GM15510 (cell line): ENCODE measurements around the gene MADCAM1.

Source experiments
- POLR2A ChIP-seq: IDR thresholded peaks from 3 replicates; pipeline ENCODE4 v1.6.1; 2011; ENCODE audit warnings: borderline replicate concordance; ENCODE audit not compliant: insufficient read length; ENCODE audit errors: extremely low read depth

The MADCAM1 gene

DNA sequence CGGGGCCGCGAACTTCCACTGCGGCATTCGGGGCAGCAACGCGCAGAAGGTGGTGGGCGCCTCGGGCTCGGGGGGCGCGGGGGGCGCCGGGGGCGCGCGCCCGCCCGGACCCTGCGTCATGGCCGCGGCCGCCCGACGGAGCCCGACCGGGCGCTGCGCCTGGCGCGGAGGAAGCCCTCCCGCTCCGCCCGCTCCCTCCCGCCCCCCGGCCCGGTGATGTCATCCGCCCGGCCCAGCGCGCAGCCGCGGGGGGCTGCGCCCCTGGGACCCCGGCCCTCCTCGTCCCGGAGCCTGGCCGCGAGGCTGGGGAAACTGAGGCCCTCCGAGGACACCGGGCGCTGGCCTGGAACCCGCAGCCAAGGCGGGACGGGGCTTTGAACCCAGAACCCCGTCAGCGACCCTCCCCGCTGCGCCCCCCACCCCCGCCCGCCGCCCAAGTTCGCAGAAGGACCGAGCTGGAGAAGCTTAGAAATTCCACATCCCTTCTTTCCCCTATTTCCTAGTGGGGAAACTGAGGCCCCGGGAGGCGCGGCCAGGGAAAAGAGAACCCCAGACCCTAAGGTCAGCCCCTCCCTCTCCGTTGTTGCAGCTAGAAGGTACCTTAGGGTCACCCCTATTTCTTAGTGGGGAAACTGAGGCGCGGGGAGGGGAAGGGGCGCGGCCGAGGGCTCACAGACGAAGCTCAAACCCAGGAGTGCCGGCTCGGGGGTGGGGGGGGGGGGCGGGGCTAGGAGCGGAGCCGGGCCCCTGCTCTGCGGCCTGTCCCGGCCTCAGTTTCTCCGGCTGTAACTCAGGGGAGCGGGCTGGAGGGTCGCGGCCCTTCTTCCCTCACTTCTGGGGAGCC lies 35.2 kb upstream of the MADCAM1 start, which contains the start of gene SHC2:
TSS of gene SHC2 (minus strand) at position 157 of the 844 bp plus-strand sequence. CDS start at position 120, 37 bp downstream.
- no peak for TF ChIP-seq POLR2A

DNA sequence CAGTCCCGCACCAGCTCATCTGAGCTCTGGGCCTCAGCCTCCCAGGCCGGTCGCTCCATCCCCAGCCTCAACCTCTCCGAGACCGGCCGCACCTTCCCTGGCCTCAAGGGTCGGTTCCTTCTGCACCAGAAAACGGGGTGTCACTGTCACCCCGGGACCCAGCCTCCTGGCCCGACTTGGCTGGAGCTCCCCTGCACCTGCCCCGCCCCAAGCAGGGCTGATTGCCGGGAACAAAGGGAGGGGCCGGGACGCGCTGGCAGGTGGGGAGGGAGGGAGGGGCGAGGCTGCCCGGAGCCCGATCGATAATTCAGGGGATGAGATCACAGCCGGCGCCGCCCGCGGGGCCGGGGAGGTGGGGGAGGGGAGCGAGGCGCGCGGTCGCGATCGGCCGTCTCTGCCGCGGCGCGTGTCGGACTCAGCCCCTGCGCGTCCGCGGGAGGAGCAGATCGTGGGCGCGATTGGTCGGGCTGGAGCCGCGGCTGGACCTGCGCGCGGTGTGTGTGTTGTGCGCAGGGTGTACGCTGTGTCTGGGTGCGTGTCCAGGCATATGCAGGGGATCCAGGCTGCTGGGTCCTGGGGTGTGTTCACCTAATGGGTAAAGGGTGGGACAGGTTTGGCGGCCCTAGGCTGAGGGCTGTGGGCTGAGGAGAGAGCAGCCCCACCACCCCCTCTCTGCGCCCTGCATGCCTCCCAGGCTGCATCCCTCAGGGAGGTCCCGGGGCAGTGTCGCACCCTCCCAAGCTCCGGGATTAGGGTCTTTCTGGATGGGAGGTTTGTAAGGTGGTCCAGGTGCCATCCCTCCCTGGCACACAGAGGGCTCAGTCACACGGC lies 34.4 kb upstream of the MADCAM1 start:
- TF ChIP-seq POLR2A = no peak

DNA sequence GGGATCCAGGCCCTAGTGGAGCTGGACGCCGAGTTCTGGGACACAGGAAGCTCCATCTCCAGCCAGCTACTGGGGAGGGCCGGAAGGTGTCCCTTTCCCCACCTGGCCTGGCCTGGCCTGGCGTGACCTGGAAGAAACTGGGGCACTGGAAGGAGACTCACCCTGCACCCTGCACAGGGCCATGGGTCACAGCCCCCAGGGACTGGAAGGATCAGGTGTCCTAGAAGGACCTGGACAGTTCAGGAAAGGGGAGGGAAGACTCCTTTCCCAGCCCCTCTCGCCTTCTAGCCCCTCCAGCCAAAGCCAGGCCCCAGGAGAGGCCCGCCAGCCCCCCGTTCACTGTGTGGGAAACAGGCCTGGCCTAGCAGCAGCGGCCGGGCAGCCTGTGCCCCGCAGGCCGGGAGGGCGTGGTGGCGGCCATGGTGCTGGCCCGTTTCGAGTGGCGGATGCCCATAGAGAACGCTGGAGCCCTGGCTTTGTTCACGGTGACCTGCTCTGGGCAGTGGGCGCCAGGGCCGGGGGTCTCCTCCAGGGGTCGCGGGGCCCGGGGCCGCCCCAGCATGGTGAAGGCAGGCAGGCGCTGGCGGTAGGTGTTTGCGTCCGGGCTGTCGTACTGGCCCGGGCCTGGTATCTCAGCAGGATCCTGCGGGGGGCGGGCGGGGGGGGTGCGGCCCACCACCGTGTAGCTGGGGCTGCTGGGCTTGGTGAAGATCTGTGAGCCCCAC lies 32.6 kb upstream of the MADCAM1 start:
- TF ChIP-seq POLR2A = no peak

DNA sequence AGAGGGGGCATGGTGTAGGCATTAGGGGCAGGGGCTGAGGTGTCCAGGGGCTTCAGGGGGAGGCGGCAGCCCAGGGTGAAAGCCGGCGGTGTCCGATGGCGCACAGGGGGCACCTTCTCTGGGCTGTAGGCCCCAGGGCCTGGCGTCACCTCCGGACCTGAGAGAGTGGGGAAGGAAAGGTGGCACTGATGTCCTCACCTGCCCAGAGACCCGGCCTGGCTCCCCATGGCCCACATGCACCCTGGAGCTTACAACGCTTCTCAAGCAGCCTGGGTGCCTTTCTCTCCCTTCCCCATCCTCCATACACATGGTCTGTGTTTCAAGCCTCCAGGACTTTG lies 32.1 kb upstream of the MADCAM1 start:
- no peak for TF ChIP-seq POLR2A

DNA sequence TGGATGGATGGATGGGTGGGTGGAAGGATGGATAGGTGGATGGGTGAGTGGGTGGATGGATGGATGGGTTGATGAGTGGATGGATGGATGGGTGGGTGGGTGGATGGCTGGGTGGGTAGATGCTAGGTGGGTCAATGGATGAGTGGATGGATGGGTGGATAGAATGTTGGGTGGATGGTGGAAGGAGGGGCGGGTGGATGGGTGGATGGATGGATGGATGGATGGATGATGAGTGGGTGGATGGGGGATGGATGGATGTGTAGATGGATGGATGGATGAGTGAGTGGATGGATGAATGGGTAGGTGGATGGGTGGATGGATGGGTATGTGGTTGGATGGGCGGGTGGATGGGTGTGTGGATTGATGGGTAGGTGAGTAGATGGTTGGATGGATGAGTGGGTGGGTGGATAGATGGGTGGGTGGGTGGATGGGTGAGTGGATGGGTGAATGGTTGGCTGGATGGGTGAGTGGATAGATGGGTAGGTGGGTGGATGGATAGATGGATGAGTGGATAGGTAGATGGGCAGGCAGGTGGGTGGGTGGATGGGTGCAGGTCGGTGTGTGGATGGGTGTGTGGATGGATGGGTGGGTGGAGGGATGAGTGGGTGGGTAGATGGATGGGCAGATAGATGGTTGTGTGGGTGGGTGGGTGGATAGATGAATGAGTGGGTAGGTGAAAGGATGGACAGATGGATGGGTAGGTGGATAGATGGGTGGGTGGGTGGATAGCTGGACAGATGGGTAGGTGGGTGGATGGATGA lies 31.1 kb upstream of the MADCAM1 start:
- no peak for TF ChIP-seq POLR2A

DNA sequence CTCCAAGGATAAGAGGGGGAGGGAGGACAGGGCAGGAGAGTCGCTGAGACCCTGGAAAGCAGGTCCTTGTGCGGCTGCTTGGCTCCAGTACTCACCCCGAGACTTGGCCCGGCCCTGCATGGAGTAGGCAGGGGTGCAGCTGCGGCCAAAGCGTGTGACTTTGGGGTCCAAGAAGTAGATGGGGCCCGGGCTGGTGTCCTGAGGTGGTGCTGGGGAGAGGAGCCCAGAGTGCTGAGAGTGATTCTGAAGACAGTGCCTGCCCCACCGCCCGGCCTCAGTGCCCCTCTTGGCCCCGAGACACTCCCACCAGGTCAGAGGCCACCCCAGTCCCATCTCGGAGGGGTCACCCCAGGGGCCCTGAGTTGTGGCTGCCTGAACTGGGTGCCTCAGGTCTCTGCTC lies 28.7 kb upstream of the MADCAM1 start:
- no peak for TF ChIP-seq POLR2A

DNA sequence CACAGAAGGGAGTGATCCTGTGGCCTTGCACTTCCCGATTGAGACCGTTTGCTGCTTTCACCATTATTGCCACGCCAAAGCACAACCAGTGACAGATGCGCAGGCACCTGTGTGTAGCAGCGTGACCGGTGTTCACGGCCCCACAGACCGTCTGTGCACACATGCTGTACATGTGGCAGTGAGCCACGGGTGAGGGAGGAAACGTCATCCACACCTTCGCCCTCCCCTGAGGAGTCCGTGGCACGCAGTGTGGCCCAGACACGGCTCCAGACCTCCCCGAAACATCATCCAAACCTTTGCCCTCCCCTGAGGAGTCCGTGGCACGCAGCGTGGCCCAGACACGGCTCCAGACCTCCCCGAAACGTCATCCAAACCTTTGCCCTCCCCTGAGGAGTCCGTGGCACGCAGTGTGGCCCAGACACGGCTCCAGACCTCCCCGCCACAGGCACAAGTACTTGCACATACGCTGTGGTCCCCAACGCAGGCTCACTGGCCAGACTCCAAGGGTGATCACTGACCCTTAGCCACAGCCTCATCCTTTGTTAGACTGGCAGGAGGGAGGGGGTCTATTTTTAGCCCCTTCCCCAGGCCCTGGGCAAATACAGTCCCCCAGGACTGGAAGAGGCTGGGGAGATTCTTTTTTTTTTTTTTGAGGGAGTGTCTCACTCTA lies 27.6 kb upstream of the MADCAM1 start:
- TF ChIP-seq POLR2A = no peak

DNA sequence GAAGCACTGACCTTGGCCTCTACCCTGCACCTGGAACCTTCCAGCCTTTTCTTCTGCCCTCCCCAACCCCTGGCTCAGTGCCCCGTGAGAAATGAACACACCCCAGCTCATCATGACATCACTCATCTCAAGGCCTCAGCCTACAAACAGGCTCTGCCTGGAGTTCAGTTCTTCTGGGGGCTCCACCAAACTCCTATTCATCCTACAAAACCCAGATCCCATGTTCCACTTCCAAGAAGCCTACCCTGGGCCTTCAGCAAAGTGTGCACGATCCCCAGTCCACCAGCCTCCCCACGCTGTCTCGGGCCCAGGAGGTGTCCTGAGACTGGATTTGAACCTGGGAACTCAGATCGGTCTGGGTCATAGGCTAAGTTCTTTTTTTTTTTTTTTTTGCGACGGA lies 26.5 kb upstream of the MADCAM1 start:
- no peak for TF ChIP-seq POLR2A

DNA sequence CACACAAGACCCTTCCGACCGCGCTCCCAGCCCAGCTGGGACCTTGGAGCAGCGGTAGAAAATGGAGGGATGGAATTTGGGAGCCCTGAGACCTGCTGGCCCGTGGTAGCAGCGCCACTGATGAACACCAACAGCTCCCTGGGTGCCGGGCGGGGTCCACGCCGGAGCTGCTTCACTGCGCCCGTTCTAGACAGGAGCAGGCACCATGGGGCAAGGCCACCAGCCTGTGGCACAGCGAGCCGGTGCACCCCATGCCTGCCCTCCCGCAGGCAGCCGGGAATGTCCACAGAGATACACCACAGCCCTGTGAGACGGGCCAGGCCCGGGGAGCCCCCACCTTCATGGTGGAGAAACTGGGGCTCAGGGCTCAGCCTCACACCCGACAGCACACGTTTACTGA lies 25.6 kb upstream of the MADCAM1 start:
- no peak for TF ChIP-seq POLR2A

DNA sequence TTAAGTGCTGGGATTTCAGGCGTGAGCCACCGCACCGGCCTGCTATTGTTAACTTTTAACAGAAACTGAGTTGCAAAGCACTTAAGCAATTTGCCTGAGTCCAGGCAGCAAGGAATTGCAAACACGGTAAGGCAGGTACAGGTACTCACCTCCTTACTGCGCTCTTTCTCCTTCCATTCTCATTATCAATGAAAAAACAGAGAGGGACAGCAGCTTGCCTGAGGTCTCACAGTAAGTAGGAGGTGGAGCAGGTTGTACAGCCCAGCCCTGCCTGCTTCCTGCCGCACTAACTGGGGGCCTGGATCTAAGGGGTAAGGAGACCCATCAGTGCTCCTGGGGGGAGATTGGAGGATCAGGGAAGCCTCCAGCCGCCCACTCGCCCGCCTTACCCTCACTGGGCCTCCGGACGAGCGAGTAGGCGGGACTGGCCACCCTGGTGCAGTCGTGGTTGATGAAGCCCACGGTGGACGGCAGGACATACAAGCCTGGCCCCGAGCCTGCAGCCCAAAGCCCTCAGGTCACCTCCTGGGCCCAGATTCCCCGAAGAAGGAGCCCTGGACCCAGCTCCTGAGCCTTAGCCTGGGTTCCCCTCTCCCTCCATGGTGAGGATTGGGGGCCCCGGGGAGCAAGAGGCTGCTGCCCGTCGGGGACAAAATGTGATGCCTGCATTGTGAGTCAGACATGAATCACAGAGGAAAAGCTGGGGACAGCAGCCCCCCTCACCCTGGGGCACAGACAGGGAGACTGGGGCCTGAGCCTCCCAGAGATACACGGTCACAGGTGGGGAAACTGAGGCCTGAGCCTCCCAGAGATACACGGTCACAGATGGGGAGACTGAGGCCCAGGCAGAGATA lies 24.1 kb upstream of the MADCAM1 start:
- no peak for TF ChIP-seq POLR2A

DNA sequence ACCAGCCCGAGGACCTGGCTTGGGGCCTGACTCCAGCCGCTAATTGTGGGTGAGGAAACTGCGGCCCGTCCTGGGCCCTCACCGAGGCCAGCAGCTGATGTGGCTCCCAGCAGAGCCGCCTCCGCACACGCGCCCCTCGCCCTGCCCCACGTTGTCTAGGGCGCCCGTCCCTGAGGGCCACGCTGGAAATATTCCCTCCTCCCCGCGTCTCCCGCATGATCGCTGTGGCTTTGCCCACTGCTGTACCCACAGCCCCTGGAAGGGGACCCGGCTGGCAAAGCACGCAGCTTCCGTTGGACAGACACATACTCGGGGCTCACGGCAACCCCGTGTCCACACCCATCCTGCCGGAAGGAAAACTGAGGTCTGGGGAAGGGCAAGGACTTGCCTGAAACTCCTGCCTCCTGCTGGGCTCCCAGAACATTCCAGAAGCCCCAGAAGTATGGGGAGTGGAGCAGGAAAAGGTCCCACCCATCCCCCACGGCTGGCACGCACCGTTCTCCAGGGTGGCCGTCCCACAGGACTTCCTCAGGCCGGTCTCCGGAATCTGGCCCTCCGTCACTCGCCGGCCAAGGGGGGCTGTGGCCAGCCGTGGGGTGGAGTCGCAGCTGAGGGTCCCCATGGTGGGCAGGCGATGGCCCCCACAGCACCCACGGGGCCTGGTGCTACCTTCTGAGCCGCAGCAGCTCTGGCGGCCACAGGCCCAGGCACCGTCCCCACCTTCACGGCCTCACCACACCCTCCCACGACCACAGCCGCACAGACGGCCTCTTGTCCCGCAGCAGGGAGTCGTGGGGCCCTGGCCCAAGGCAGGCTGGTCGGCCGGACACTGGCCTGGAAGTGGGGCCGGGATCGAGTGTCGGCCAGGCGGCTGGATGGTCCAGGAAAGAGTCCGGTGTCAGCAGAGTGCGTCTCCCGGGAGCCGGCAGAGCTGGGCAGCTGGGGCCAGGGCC lies 21.9 kb upstream of the MADCAM1 start:
- TF ChIP-seq POLR2A = no peak

DNA sequence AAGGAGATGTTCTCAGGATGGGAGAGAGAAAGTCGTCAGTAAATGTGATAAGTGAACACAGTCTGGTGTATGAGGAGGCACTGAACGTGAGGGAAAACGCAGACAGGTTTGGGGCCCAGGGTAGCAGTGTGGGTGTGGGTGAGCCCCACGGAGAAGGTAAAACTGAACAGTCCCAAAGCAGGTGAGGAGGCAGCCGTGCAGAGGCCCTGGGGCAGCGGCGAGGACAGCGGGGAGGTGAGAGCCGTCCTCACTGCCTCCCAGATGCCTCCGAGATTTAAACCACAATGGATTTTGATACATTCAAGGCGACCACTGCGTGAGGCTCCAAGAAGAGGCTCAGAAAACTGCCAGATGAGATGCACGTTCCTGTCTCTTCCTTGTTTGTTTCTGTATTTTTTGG lies 20.9 kb upstream of the MADCAM1 start:
- no peak for TF ChIP-seq POLR2A
